ENCODE measurements around the gene PLIN5. TPM values are rescaled to one million over a fixed set of nuclear protein-coding genes. Genes with fewer than 3 reads are reported as not detected.

The PLIN5 gene
- polyA plus RNA-seq, 1 donor from 2014 or later = 1.3 TPM

DNA sequence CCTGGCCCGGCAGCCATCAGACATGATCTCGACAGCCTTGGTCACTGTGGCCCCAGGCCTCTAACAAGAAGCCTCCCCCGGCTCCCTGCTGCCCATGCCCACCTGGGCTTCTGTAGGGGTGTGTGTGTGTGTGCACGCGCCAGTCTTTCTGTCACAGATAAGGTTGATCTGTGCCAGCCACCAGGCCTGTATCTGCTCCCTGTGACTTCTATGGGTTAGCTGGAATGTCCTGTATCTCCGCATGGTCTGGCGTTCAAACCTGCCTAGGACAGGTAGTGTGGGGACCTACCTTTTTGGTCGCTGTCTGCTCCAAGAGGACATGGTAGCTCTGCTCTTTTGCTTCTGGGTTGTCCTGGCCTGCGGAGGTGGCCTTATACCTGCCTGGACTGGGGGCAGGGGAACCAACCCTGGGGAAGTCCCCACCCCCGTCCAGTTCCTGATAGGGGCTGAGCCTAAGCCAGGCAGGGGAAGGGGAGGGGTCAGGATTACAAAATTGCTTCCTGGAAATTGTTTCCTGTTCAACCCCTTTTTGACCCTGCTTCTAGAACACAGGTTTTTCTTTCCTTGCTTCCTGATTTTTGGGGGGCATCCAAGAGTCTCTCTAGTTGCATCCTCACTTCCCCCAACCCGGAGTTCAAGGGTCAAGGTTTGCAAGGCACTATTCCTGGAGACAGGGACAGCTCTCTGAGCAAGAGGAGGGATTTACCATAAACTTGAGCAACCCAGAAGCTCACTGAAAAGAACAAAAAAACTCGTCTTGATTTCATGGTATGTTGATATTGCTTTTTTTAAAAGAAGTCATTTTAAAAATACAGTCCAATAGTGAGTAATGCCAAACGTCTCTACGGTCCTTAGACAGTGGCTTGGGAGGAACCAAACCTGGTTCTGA, 4.9 kb upstream of the PLIN5 start, which contains the start of gene LRG1:
TSS of gene LRG1 (minus strand) at position 344 of the 889 bp plus-strand sequence. CDS start at position 321, 23 bp downstream.
- H4K20me1 ChIP-seq (ENCODE audit: insufficient read depth) = no peaks in the 10 kb centered on the region
- H3K27me3 ChIP-seq (ENCODE audit: insufficient read depth, low read depth, low read length) = no peaks in the 10 kb centered on the region
- H3F3A ChIP-seq (ENCODE audit: insufficient read depth, low read length, poor library complexity, severe bottlenecking) = no peaks in the 10 kb centered on the region
- no peak within 1 kb of the TSS for H2AFZ ChIP-seq (ENCODE audit: low read depth, low read length)
- no peak within 1 kb of the TSS for H3K4me2 ChIP-seq (ENCODE audit: low read length)
- no peak within 1 kb of the TSS for H3K9ac ChIP-seq (ENCODE audit: low read length)
- no peaks in the 10 kb centered on the region for H3K36me3 ChIP-seq (ENCODE audit: insufficient read depth, low read length)
- no peaks in the 10 kb centered on the region for H3K9me3 ChIP-seq (ENCODE audit: low read length)
- TF ChIP-seq SMC3 (conservative IDR thresholded peaks at IDR 0.05; ENCODE audit: poor library complexity) (no peak), EZH2 (IDR thresholded peaks at IDR 0.05; ENCODE audit: borderline replicate concordance, insufficient read depth, low read length, poor library complexity, severe bottlenecking) (no peak), MXI1 (conservative IDR thresholded peaks at IDR 0.05; ENCODE audit: poor library complexity, severe bottlenecking) (no peak), POLR2AphosphoS5 (IDR thresholded peaks at IDR 0.05) (no peak), EP300 (conservative IDR thresholded peaks at IDR 0.05; ENCODE audit: poor library complexity, severe bottlenecking) (no peak), RAD21 (conservative IDR thresholded peaks at IDR 0.05) (no peak)
- TF ChIP-seq, protein P1, sequence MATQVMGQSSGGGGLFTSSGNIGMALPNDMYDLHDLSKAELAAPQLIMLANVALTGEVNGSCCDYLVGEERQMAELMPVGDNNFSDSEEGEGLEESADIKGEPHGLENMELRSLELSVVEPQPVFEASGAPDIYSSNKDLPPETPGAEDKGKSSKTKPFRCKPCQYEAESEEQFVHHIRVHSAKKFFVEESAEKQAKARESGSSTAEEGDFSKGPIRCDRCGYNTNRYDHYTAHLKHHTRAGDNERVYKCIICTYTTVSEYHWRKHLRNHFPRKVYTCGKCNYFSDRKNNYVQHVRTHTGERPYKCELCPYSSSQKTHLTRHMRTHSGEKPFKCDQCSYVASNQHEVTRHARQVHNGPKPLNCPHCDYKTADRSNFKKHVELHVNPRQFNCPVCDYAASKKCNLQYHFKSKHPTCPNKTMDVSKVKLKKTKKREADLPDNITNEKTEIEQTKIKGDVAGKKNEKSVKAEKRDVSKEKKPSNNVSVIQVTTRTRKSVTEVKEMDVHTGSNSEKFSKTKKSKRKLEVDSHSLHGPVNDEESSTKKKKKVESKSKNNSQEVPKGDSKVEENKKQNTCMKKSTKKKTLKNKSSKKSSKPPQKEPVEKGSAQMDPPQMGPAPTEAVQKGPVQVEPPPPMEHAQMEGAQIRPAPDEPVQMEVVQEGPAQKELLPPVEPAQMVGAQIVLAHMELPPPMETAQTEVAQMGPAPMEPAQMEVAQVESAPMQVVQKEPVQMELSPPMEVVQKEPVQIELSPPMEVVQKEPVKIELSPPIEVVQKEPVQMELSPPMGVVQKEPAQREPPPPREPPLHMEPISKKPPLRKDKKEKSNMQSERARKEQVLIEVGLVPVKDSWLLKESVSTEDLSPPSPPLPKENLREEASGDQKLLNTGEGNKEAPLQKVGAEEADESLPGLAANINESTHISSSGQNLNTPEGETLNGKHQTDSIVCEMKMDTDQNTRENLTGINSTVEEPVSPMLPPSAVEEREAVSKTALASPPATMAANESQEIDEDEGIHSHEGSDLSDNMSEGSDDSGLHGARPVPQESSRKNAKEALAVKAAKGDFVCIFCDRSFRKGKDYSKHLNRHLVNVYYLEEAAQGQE (IDR thresholded peaks at IDR 0.05; ENCODE audit: borderline replicate concordance) = no peak
- no peak within 1 kb of the TSS for H3K27ac ChIP-seq (ENCODE audit: low read length)
- H3K79me2 ChIP-seq (replicated peaks; ENCODE audit: insufficient read depth, low read length) = no peaks in the 10 kb centered on the region
- no peaks in the 10 kb centered on the region for H3K9me2 ChIP-seq (ENCODE audit: insufficient read depth, low read length)
- no peak within 1 kb of the TSS for H3K4me3 ChIP-seq (ENCODE audit: low read length)

DNA sequence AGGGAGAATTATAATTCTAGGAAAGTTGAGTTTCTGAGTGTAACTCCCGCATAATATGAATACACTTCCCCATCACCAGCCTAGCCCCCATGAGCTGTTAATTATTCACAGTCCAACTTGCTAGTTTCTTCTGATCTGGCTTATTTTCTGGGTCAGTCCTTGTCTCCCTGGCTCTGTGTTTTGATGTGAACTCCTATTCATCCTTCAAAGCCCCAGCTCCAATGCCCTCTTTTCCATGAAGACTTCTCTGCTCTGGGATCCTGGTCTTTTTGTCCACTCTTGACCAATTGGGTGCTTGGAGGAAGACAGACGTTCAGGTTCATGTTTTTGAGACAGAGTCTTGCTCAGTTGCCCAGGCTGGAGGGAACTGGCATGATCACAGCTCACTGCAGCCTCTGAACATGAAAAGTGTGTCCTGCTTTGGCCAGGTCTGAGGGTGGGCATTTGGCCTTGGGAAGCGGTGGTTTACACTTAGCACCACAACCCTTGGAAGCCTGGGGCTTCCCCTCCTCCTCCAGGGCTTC, 4.2 kb upstream of the PLIN5 start:
- Histone ChIP-seq H3K79me2 (replicated peaks; ENCODE audit: insufficient read depth, low read length) (no peaks in the 10 kb centered on the region), H3F3A (ENCODE audit: insufficient read depth, low read length, poor library complexity, severe bottlenecking) (no peaks in the 10 kb centered on the region)

More for the DNA sequence above, 4.2 kb upstream of the PLIN5 start:
- no peaks in the 10 kb centered on the region for H3K9me2 ChIP-seq (ENCODE audit: insufficient read depth, low read length)
- H3K27me3 ChIP-seq (ENCODE audit: insufficient read depth, low read depth, low read length) = no peaks in the 10 kb centered on the region
- no peak overlapping the region for H3K27ac ChIP-seq (ENCODE audit: low read length)
- H3K4me2 ChIP-seq (ENCODE audit: low read length) = no peak overlapping the region
- H4K20me1 ChIP-seq (ENCODE audit: insufficient read depth) = no peaks in the 10 kb centered on the region
- H2AFZ ChIP-seq (ENCODE audit: low read depth, low read length) = no peak overlapping the region
- TF ChIP-seq MXI1 (conservative IDR thresholded peaks at IDR 0.05; ENCODE audit: poor library complexity, severe bottlenecking) (no peak), POLR2AphosphoS5 (IDR thresholded peaks at IDR 0.05) (no peak), RAD21 (conservative IDR thresholded peaks at IDR 0.05) (no peak), EP300 (conservative IDR thresholded peaks at IDR 0.05; ENCODE audit: poor library complexity, severe bottlenecking) (no peak), EZH2 (IDR thresholded peaks at IDR 0.05; ENCODE audit: borderline replicate concordance, insufficient read depth, low read length, poor library complexity, severe bottlenecking) (no peak), SMC3 (conservative IDR thresholded peaks at IDR 0.05; ENCODE audit: poor library complexity) (no peak), TAF1 (IDR thresholded peaks at IDR 0.05; ENCODE audit: low read depth) (no peak)
- TF ChIP-seq, protein P1 (IDR thresholded peaks at IDR 0.05; ENCODE audit: borderline replicate concordance) = no peak
- TF ChIP-seq, protein P2, sequence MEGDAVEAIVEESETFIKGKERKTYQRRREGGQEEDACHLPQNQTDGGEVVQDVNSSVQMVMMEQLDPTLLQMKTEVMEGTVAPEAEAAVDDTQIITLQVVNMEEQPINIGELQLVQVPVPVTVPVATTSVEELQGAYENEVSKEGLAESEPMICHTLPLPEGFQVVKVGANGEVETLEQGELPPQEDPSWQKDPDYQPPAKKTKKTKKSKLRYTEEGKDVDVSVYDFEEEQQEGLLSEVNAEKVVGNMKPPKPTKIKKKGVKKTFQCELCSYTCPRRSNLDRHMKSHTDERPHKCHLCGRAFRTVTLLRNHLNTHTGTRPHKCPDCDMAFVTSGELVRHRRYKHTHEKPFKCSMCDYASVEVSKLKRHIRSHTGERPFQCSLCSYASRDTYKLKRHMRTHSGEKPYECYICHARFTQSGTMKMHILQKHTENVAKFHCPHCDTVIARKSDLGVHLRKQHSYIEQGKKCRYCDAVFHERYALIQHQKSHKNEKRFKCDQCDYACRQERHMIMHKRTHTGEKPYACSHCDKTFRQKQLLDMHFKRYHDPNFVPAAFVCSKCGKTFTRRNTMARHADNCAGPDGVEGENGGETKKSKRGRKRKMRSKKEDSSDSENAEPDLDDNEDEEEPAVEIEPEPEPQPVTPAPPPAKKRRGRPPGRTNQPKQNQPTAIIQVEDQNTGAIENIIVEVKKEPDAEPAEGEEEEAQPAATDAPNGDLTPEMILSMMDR (IDR thresholded peaks at IDR 0.05; ENCODE audit: poor library complexity, severe bottlenecking) = no peak
- H3K36me3 ChIP-seq (ENCODE audit: insufficient read depth, low read length) = no peaks in the 10 kb centered on the region
- H3K9me3 ChIP-seq (ENCODE audit: low read length) = no peaks in the 10 kb centered on the region
- no peak overlapping the region for H3K4me3 ChIP-seq (ENCODE audit: low read length)
- no peak overlapping the region for H3K9ac ChIP-seq (ENCODE audit: low read length)

Measured in neural cell (in vitro differentiated cells).